Hepatic stellate cell (primary cell): Measurements from ENCODE around the gene ALKBH4.
"Not testable (repeated sequence)": the region's sequence is repeated elsewhere in the genome, so short reads cannot be mapped to it uniquely, and the experiment has no call there.

Source experiments
- DNase-seq: peaks from one replicate; pipeline ENCODE4 v3.0.0; 2011; ENCODE audit warnings: low spot score

ALKBH4 gene, protein sequence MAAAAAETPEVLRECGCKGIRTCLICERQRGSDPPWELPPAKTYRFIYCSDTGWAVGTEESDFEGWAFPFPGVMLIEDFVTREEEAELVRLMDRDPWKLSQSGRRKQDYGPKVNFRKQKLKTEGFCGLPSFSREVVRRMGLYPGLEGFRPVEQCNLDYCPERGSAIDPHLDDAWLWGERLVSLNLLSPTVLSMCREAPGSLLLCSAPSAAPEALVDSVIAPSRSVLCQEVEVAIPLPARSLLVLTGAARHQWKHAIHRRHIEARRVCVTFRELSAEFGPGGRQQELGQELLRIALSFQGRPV

DNA sequence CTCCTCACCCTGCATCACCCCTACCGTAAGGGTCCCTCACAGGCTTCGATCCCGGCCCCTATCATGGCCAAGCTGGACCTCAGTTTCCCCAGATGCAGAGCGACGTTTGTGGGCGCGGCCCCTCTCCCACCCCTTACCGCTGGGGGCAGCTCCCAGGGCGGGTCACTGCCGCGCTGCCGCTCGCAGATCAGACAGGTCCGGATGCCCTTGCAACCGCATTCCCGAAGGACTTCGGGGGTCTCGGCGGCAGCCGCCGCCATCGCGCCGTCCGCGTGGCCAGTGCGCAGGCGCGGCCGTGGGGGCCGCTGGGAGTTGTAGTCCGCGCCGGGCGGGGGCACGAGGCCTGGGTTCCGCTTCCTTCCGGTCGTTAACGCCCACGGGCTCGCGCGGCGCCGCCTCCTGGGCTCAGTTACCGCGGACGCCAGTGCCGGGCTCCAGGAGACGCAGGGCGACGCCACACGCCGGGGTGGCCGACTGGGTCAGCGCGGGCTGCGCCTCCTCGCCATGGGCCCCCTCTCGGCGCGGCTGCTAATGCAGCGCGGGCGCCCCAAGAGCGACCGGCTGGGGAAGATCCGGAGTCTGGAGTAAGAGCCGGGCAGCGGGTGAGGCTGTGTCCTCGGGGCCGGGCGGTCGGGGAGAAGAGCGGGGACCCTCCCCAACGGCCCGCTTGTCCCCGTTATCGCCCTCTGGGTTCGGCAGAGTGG lies at the start of gene ALKBH4, which contains the start of gene LRWD1:
TSS of gene ALKBH4 (minus strand) at position 287 of the 704 bp plus-strand sequence. CDS start at position 260, 27 bp downstream.
TSS of gene LRWD1 (plus strand) at position 408 of the 704 bp plus-strand sequence. CDS start at position 505, 97 bp downstream.
- DNase-seq, result peak; percentile 98

DNA sequence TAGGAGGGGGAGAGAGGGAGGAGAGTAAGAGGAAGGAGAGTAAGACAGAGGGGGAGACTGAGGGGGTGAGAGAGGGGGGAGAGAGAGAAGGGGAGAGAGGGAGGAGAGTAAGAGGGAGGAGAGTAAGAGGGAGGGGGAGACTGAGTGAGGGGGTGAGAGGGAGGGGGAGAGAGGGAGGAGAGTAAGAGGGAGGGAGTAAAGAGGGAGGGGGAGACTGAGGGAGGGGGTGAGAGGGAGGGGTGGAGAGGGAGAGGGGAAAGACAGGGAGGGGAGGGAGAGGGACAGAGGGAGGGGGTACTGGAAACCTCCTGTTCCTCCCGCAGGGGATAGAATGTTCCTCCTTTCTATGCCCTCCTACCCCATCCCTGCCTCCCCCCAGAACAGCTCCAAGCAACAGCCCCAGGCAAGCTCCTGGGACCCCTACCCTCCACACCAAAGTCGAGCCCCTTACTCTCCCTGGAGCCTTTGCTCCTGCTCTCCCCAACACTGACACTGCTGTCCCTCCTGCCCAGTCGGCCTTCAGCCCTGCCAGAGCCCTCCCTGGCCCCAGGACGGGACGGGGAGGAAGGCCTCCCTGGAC lies 48.1 kb upstream of the ALKBH4 start:
- not testable (repeated sequence) for DNase-seq

DNA sequence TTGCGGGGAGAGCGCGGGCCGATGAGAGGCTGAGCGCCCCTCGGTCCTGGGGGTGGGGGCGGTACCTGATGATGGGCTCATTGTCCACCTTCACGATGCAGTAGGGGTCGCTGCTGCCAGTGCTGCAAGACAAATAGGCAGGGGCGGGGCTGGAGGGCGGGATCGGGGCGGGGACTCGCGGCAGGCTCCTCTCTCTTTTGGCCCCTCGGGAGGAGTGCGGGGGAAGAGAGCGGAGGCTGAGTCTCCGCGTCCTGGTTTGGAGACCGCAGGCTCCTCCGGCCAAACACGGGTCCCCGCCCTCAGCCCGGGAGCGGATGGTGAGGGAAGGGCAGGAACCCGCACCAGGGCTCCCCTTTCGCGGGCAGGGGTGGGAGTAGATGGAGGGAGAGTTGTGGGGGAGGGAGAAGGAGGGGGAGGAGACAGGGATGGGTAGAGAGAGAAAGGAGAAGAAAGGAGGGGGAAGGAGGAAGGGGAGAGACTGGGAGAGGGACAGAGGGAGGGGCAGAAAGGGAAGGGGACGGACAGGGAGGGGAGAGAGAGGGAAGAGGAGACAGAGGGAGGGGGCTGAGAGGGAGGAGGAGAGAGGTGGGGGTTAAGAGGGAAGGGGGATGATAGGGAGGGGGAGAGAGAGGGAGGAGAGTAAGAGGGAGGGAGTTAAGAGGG lies 47.3 kb upstream of the ALKBH4 start:
- DNase-seq, result not testable (repeated sequence)

DNA sequence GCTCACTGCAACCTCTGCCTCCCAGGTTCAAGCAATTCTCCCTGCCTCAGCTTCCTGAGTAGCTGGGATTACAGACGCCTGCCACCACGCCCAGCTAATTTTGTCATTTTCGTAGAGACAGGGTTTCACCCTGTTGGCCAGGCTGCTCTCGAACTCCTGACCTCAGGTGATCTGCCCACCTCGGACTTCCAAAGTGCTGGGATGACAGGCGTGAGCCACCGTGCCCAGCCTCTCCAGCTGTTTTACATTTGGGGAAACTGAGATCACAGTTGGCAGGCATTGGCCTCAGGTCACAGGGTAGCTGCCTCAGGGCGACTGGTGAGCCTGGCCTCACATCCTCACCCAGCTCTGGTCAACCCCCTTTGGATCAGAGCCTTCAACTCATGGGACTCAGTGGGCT lies 45.9 kb upstream of the ALKBH4 start:
- DNase-seq, result not testable (repeated sequence)

DNA sequence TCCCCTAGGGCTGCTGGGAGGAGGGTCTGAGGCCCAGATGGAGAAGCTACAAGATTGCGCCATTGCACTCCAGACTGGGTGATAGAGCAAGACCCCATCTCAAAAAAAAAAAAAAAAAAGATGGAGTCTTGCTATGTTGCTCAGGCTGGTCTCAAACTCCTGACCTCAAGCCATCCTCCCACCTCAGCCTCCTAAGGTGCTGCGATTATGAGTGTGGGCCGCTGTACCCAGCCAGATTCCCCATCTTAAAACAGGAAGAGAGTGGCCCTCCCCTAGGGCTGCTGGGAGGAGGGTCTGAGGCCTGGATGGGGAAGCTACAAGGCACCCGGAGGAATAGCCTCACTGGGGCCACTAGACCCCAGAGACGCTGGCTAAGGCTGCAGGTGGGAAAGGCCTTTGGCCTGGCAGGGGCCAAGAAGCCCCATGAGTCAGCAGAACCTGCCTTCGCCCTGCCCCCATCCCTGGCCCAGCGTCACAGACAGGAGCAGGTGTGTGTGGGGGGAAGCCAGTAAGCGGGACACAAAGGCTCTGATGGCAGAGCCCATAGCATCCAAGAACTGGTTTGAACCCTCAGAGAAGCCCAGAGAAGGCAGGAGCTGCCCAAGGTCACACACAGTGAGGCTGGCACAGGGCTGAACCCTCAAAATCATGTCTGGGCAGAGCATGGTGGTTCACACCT lies 42.9 kb upstream of the ALKBH4 start:
- not testable (repeated sequence) for DNase-seq

DNA sequence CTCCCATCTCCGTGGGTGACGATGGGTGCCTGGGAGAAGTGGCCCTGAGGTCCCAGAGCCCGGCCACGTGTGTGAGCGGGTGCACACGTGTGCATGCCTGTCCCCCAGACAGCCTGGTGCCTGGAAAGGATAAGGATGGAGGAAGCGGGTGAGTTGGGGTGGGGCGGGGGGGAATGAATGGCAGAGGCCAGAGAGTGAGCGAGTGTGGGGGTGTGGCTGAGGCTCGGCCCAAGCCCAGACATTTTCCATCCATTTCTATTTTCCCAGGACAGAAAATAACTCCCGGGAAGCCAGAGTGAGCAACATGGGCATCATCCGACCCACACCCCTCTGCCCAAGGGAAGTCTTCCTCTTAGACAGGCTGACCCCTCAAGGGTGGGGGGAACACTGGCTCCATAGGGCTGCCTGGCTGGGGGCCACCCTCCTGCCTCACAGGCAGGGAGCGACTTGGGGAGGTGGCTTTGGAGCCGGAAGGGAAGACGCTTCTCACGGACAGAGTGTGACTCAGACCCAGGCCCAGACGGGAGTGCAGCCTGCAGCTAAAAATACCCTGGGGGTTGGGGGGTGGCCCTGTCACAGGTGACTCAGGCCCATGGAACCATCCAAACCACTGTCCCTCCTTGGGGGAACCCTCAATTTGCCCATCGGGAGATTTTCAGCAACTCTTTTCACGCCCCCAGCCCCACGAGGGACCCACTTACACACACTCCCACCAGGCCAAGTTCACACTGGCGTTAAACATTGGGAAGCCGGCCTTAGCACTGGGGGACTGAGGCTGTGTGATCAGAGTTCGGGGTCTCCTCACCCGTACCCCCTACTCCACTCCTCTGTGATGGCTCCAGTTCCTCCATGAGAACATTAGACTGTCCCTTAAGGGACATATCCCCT lies 40.9 kb upstream of the ALKBH4 start:
- not testable (repeated sequence) for DNase-seq

DNA sequence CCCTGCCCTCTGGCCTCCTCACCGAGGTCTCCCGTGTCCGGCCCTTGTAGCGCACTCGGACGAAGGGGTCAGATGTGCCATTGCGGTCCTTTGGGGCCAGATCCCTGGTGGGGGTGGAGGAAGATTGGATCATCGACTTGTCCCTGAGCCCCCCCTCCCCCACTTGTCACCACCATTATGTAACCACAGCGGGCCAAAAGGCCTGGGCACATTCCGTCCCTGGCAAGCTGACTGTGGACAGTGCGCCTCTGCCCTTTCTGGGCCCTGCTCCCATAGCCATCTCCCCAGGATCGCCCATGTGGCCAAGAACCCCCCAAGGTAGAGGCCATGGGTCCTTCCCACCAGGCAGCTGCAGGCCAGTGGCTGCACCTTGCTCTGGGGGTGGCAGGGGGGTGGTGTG lies 38.5 kb upstream of the ALKBH4 start:
- not testable (repeated sequence) for DNase-seq

DNA sequence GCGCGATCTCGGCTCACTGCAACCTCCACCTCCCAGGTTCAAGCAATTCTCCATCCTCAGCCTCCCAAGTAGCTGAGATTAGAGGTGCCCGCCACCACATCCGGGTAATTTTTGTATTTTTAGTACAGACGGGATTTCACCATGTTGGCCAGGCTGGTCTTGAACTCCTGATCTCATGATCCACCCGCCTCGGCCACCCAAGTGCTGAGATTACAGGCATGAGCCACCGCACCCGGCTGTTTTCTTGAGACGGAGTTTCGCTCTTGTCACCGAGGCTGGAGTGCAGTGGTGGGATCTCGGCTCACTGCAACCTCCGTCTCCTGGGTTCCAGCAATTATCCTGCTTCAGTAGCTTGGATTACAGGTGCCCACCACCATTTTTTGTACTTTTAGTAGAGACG lies 33.7 kb upstream of the ALKBH4 start:
- DNase-seq, result not testable (repeated sequence)

DNA sequence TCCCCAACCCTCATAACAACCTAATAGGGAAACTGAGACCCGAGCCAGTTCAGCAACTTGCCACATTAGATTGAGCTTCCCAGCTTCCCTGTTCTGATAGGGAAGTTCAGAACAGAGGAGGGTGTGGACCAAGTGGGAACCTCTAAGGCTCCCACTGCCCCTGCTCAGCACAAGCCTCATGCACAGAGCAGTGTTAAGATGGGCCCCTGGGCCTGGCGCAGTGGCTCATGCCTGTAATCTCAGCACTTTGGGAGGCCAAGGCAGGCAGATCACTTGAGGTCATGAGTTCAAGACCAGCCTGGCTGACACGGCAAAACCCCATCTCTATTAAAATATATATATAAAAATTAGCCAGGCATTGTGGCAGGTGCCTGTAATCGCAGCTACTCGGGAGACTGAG lies 32.6 kb upstream of the ALKBH4 start:
- DNase-seq, result not testable (repeated sequence)

DNA sequence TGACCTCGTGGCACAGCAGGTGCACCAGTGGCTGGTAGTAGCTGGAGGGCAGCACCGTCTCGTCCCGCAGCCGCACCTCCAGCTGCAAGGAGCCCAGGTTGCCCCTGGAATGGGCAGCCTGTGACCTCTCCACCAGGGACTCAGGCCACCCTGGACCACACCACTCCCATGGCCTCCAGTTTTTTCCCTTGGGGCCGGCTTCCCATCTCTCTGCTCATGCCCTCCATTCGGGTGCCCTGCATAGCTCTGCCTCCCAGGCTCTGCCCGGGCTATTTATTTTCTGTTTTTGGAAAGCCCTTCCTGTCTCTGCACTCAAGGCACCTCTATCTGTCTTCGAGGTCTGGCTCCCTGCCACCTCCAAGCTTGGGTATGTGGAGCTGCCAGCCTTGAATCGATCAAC lies 32.2 kb upstream of the ALKBH4 start:
- not testable (repeated sequence) for DNase-seq

DNA sequence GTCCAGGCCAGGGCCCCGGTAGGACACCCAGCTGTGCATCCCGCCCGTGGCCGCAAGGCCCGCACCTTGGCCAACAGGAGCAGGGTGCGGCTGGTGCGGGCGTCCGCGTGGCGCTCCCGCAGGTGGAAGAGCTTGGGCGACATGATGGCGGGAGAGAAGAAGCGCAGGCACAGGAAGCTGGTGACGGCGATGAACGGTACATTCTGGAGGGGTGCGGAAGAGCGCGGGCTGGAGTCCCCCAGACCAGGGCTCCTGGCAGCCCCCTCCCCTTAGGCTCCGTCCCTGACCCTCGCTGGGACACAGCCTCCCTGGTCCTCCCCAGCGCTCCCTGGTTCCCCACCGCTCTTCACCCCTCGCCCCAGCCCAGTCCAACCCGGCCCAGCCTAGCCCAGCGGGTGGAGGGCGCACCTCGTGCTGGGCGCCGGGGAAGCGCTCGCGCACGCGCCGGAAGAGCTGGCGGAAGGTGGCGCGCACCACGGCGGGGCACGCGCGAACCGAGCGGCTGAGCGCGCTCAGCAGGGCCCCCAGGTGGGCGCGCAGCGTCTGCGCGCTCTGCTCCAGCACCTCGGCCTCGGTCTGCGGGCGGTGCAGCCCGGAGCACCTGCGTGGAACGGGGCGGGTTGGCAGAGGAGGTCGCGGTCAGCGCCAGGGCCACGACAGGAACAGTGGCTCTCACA lies 29.9 kb upstream of the ALKBH4 start:
- not testable (repeated sequence) for DNase-seq

DNA sequence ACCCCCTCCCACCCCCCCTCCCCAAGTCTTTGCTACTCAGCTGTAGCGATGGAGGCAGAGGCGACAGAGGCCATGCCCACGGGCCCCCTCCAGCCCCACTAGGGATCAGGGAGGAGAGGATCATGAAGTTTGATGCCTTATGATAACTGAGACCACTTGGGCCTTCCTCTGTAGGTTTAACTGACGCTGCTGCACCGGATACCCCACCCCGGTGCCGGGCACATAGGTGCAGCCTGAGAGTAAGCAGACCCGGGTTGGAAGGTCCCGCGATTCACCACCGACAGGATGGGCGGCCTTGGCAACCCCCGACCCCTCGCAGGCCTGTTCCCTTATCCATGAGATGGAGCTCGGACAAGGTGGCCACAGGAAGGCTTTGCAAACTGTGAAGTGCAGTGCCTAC lies 29.4 kb upstream of the ALKBH4 start:
- DNase-seq, result not testable (repeated sequence)

DNA sequence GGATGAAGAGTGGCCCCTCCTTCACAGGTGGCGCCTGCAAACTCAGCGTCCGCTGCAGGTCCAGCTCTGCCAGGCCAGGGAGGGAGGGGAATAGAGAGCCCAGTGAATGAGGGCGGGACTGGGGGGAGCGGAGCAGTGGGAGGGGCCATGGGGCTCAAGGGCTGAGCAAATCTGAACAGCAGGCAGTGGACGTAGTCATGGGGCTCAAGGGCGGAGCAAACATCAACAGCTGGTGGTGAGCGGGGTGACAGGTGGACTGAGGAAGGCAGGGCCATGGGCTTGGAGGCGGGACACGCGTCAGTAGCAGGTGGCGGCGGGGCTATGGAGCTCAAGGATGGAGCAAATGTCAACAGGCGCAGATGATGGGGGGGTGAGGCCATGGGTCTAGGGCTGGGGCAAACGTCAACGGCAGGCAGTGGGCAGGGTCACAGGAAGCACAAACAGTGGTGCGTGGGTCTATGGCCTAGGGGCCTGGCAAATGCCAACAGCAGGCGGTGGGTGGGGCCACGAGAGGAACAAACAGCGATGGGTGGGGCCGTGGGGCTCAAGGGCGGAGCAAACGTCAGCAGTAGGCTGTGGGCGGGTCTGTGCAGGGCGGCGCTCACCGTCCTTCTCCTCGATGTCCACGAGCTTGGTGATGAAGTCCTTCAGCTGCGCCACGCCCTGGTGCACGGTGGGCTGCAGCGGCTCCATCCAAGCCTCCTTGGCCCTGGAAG lies 28.7 kb upstream of the ALKBH4 start:
- not testable (repeated sequence) for DNase-seq

DNA sequence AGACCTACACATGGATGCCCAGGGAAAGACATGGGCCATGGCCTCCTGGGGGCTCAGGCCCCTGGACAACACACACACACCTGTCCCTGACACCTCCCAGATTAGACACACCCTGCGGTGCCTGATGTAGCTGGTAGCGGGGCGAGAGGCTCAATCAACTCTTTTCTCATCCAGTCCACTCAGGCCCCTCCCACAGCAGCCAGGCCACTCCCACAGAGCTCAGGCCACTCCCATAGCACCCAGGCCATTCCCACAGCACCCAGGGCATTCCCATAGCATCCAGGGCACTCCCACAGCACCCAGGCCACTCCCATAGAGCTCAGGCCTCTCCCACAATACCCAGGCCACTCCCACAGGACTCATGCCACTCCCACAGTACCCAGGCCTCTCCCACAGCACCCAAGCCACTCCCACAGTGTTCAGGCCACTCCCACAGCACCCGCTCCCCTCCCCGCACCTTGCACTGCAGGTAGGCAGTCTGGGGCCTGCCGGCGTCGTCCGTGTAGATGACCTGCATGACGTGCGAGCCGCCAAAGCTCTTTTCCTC lies 25.9 kb upstream of the ALKBH4 start:
- not testable (repeated sequence) for DNase-seq

DNA sequence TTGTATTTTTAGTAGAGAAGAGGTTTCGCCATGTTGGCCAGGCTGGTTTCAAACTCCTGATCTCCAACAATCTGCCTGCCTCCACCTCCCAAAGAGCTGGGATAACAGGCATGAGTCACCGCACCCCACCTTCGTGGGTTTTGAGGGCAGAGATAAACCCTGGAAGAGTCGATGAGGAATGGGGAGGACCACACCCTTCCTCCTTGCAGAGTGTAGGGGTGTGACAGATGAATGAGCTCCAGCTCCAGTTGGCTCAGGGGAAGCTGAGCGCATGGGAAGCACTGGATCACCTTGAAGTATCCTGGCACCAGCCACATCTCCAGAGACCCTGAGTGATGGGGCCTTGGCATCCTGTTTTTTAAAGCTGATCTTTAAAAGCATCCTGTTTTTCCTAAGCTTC lies 19.7 kb upstream of the ALKBH4 start:
- DNase-seq, result not testable (repeated sequence)

DNA sequence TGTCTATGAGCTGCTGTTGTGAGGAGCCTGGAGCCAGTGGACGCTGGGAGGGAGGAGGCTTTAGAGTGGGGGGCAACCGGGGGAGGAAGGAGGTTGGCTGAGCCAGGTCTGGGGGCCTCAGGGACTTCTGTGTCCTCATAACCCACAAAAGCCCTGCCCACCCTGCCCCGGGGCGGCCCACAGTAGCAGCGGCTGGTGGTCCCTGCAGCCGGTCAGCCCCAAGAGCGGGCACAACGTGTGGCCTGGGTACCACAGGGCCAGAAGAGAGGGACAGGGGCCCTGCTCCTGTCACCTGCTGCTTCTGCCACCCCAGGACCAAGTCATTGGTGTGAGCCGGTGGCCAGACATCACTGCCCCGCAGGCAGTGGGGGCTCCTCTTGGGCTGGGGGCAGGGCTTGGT lies 17.3 kb upstream of the ALKBH4 start:
- not testable (repeated sequence) for DNase-seq

DNA sequence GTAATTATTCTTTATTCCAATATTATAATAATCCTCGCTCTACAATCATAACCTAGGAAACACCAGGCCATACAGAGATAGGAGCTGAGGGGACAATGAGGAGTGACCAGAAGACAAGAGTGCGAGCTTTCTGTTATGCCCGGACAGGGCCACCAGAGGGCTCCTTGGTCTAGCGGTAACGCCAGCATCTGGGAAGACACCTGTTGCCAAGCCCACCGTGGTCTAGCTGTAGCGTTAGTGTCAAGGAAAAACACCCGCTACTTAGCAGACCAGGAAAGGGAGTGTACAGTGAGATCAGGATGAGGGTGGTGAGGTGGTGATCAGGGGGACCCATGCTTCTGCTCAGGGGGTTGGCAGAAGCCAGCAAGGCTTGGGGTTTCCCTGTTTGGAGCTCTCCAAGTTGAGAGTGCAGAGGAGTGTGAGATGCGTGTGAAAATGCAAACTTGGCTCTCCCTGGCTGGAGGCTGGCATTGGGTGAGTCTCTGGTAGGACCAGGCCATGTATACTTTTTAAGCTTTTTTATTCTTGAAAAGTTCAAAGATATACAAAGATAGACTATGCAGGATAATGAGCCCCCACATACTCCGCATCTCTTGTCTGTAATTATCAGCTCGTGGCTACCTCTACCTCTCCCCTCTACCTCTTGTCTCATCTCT lies 15.4 kb upstream of the ALKBH4 start:
- not testable (repeated sequence) for DNase-seq

DNA sequence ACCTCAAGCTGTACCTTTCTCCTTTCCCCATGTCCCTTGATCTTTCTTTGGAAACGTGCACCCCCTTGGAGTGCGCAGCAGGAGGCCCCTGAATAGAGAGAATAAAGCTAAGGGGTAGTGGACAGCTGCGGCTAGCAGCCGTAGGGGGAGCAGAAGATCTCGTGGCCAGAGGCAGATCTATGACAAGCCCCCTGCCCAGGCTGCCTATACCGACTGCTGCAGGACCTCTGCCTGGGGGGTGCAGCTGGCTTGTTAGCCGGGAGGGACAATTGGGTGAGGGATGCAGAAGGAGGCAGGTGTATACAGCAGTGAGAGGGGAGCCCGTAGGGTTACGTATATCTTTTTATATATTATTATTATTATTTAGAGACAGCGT lies 14.5 kb upstream of the ALKBH4 start:
- not testable (repeated sequence) for DNase-seq
